HEK293 (cell line): Measurements from ENCODE around the gene CRACDL.

Experiments
- CTCF ChIA-PET: fragments of 350-600 bp; formaldehyde crosslinking; extraction: SDS; loops from one replicate; lab custom pipeline; 2021; ENCODE audit warnings: antibody characterized with exemption; lab: Yijun Ruan, JAX
- POLR2A ChIA-PET: fragments of 300-600 bp; formaldehyde crosslinking; extraction: SDS; loops from one replicate; lab custom pipeline; 2020; ENCODE audit warnings: antibody characterized with exemption, inconsistent platforms; lab: Yijun Ruan, JAX
- H3K27ac ChIP-seq: fragments of 200-500 bp; sonication (Bioruptor generic); 2 replicates; pipeline ENCODE4 v1.5.1; 2014; ENCODE audit warnings: low read depth, low read length, control low read depth, inconsistent platforms; ENCODE audit errors: extremely low read depth
- H3K36me3 ChIP-seq, 2 experiments: fragments of 200-500 bp in 1 of 2; sonication (Bioruptor generic) in 1 of 2; 1 replicate in 1 of 2; 2 replicates in 1 of 2; pipeline ENCODE4 v1.5.1; 2014 to 2017; ENCODE audit warnings: inconsistent platforms in 2 of 2, low read length in 2 of 2; ENCODE audit not compliant: control insufficient read depth in 2 of 2, insufficient read depth in 1 of 2
- H3K4me1 ChIP-seq: fragments of 200-500 bp; sonication (Bioruptor generic); 2 replicates; pipeline ENCODE4 v1.5.1; 2014; ENCODE audit warnings: mild to moderate bottlenecking, low read length, inconsistent platforms; ENCODE audit not compliant: control insufficient read depth, insufficient read depth
- H3K4me3 ChIP-seq: 2 replicates; pipeline ENCODE4 v1.5.1; 2011; ENCODE audit warnings: low read depth, mild to moderate bottlenecking, control low read depth, low read length, moderate library complexity
- H3K9me3 ChIP-seq: fragments of 200-500 bp; sonication (Bioruptor generic); 2 replicates; pipeline ENCODE4 v1.5.1; 2014; ENCODE audit warnings: low read depth, low read length, inconsistent platforms; ENCODE audit not compliant: control insufficient read depth, insufficient read depth
- KLF8 ChIP-seq: fragments of 450-650 bp; formaldehyde crosslinking; IDR thresholded peaks from 2 replicates; pipeline ENCODE4 v1.5.1; 2016; ENCODE audit warnings: missing biosample characterization, missing genetic modification characterization
- ZBTB20 ChIP-seq: fragments of 450-650 bp; formaldehyde crosslinking; IDR thresholded peaks from 2 replicates; pipeline ENCODE4 v1.5.1; 2016; ENCODE audit warnings: missing biosample characterization, missing genetic modification characterization
- ZBTB26 ChIP-seq: fragments of 450-650 bp; formaldehyde crosslinking; optimal IDR thresholded peaks from 2 replicates; pipeline ENCODE3; 2016; ENCODE audit warnings: missing biosample characterization, mild to moderate bottlenecking, missing genetic modification characterization
- ZNF10 ChIP-seq: fragments of 450-650 bp; formaldehyde crosslinking; IDR thresholded peaks from 2 replicates; pipeline ENCODE4 v1.5.1; 2017; ENCODE audit warnings: missing biosample characterization, missing genetic modification characterization
- ZNF280C ChIP-seq: fragments of 450-650 bp; formaldehyde crosslinking; IDR thresholded peaks from 2 replicates; pipeline ENCODE4 v1.5.1; 2016; ENCODE audit warnings: missing biosample characterization, missing genetic modification characterization
- ZNF350 ChIP-seq: fragments of 450-650 bp; formaldehyde crosslinking; IDR thresholded peaks from 2 replicates; pipeline ENCODE4 v1.5.0; 2017; ENCODE audit warnings: missing biosample characterization, mild to moderate bottlenecking, missing genetic modification characterization
- ZNF555 ChIP-seq: fragments of 450-650 bp; formaldehyde crosslinking; conservative IDR thresholded peaks from 2 replicates; pipeline ENCODE4 v1.5.1; 2017; ENCODE audit warnings: missing biosample characterization, mild to moderate bottlenecking, missing genetic modification characterization, inconsistent platforms
- ZNF561 ChIP-seq: fragments of 450-650 bp; IDR thresholded peaks from 2 replicates; pipeline ENCODE4 v1.5.1; 2018; ENCODE audit warnings: missing biosample characterization, missing genetic modification characterization, borderline replicate concordance
- ZNF571 ChIP-seq: fragments of 450-650 bp; formaldehyde crosslinking; IDR thresholded peaks from 2 replicates; pipeline ENCODE4 v1.5.0; 2017; ENCODE audit warnings: missing biosample characterization, missing genetic modification characterization
- ZNF621 ChIP-seq: fragments of 450-650 bp; formaldehyde crosslinking; IDR thresholded peaks from 2 replicates; pipeline ENCODE4 v1.5.1; 2017; ENCODE audit warnings: missing biosample characterization, missing genetic modification characterization
- ZNF623 ChIP-seq: fragments of 450-650 bp; formaldehyde crosslinking; IDR thresholded peaks from 2 replicates; pipeline ENCODE4 v1.5.1; 2016; ENCODE audit warnings: missing biosample characterization, missing genetic modification characterization
- ZNF645 ChIP-seq: fragments of 450-650 bp; formaldehyde crosslinking; IDR thresholded peaks from 2 replicates; pipeline ENCODE4; 2016; ENCODE audit warnings: missing biosample characterization, missing genetic modification characterization
- ZNF658 ChIP-seq: fragments of 450-650 bp; formaldehyde crosslinking; IDR thresholded peaks from 2 replicates; pipeline ENCODE4; 2016; ENCODE audit warnings: missing biosample characterization, missing genetic modification characterization
- ZNF707 ChIP-seq: fragments of 450-650 bp; formaldehyde crosslinking; IDR thresholded peaks from 2 replicates; pipeline ENCODE4 v1.5.1; 2016; ENCODE audit warnings: missing biosample characterization, missing genetic modification characterization
- ZNF747 ChIP-seq: fragments of 450-650 bp; formaldehyde crosslinking; IDR thresholded peaks from 2 replicates; pipeline ENCODE4 v1.5.1; 2016; ENCODE audit warnings: missing biosample characterization, missing genetic modification characterization
- ZNF843 ChIP-seq: fragments of 450-650 bp; formaldehyde crosslinking; IDR thresholded peaks from 2 replicates; pipeline ENCODE4 v1.5.1; 2016; ENCODE audit warnings: missing biosample characterization, missing genetic modification characterization
- ZSCAN23 ChIP-seq: fragments of 450-650 bp; formaldehyde crosslinking; IDR thresholded peaks from 2 replicates; pipeline ENCODE4 v1.5.1; 2016; ENCODE audit warnings: missing biosample characterization, missing genetic modification characterization
- ZSCAN4 ChIP-seq: fragments of 450-650 bp; formaldehyde crosslinking; IDR thresholded peaks from 2 replicates; pipeline ENCODE4 v1.5.1; 2017; ENCODE audit warnings: missing biosample characterization, missing genetic modification characterization
- ZXDB ChIP-seq: fragments of 450-650 bp; formaldehyde crosslinking; IDR thresholded peaks from 2 replicates; pipeline ENCODE4 v1.5.1; 2016; ENCODE audit warnings: missing biosample characterization, missing genetic modification characterization
- TF ChIP-seq, protein P1 (sequence below): fragments of 450-650 bp; formaldehyde crosslinking; IDR thresholded peaks from 2 replicates; pipeline ENCODE4 v1.5.0; 2017; ENCODE audit warnings: missing biosample characterization, missing genetic modification characterization, borderline replicate concordance

CRACDL gene

GRCh38 chr2:98854682-98855081, 81.3 kb downstream of the CRACDL start:
- CTCF ChIA-PET: no interaction called here

More at GRCh38 chr2:98854682-98855081, 81.3 kb downstream of the CRACDL start:
- POLR2A ChIA-PET: no interaction called here
- Histone ChIP-seq H3K4me3 (no peak overlapping the region), H3K4me1 (no peaks in the 10 kb centered on the region), H3K27ac (no peak overlapping the region), H3K9me3 (no peaks in the 10 kb centered on the region), H3K36me3 (no peaks in the 10 kb centered on the region)
- no peak for TF ChIP-seq ZNF645 (tag by site-specific recombination)
- TF ChIP-seq ZNF10: no peak
- TF ChIP-seq ZNF621 (tag by site-specific recombination): no peak
- TF ChIP-seq ZNF571 (tag by site-specific recombination): no peak
- TF ChIP-seq, protein P1, sequence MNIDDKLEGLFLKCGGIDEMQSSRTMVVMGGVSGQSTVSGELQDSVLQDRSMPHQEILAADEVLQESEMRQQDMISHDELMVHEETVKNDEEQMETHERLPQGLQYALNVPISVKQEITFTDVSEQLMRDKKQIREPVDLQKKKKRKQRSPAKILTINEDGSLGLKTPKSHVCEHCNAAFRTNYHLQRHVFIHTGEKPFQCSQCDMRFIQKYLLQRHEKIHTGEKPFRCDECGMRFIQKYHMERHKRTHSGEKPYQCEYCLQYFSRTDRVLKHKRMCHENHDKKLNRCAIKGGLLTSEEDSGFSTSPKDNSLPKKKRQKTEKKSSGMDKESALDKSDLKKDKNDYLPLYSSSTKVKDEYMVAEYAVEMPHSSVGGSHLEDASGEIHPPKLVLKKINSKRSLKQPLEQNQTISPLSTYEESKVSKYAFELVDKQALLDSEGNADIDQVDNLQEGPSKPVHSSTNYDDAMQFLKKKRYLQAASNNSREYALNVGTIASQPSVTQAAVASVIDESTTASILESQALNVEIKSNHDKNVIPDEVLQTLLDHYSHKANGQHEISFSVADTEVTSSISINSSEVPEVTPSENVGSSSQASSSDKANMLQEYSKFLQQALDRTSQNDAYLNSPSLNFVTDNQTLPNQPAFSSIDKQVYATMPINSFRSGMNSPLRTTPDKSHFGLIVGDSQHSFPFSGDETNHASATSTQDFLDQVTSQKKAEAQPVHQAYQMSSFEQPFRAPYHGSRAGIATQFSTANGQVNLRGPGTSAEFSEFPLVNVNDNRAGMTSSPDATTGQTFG (tag by site-specific recombination): no peak
- no peak for TF ChIP-seq ZNF707 (tag by site-specific recombination)
- TF ChIP-seq ZBTB26 (tag by site-specific recombination): no peak
- TF ChIP-seq ZNF658: no peak
- no peak for TF ChIP-seq ZNF555
- no peak for TF ChIP-seq KLF8 (tag by site-specific recombination)
- no peak for TF ChIP-seq ZSCAN4
- no peak for TF ChIP-seq ZNF623
- TF ChIP-seq ZNF561 (tag by site-specific recombination): no peak
- no peak for TF ChIP-seq ZNF280C (tag by site-specific recombination)
- no peak for TF ChIP-seq ZXDB
- no peak for TF ChIP-seq ZNF747 (tag by site-specific recombination)
- no peak for TF ChIP-seq ZNF350
- no peak for TF ChIP-seq ZNF843 (tag by site-specific recombination)
- no peak for TF ChIP-seq ZSCAN23 (tag by site-specific recombination)
- no peak for TF ChIP-seq ZBTB20 (tag by site-specific recombination)
